Transverse colon (tissue), 4 donors: Measurements from ENCODE around the gene RAB8B. TPM values are rescaled to one million over a fixed set of nuclear protein-coding genes. Genes with fewer than 3 reads are reported as not detected.

ENCODE experiments used
- DNase-seq: peaks from one replicate; pipeline ENCODE4 v3.0.0-alpha.2; 2019
- H3K27ac ChIP-seq, 4 donors: fragments of 200-600 bp; sonication (generic); 2 replicates each; pipeline ENCODE4 v1.5.1; 2016 to 2018; ENCODE audit warnings: inconsistent platforms in 4 of 4
- H3K27me3 ChIP-seq: fragments of 200-600 bp; sonication (generic); 2 replicates; pipeline ENCODE4 v1.5.1; 2017; ENCODE audit warnings: inconsistent platforms
- H3K36me3 ChIP-seq, 4 donors: fragments of 200-600 bp; sonication (generic); 2 replicates each; pipeline ENCODE4 v1.5.1; 2017 to 2019; ENCODE audit warnings: inconsistent platforms in 4 of 4
- H3K4me1 ChIP-seq, 4 donors: fragments of 200-600 bp; sonication (generic); 2 replicates each; pipeline ENCODE4 v1.5.1; 2017 to 2020; ENCODE audit warnings: inconsistent platforms in 4 of 4
- H3K4me3 ChIP-seq, 4 donors: fragments of 200-600 bp; sonication (generic); 1 replicate in 1 of 4; 2 replicates in 3 of 4; pipeline versions ENCODE4 v1.5.1 to v1.6.1; 2017 to 2019; ENCODE audit warnings: inconsistent platforms in 4 of 4
- H3K9me3 ChIP-seq, 2 donors: fragments of 200-600 bp; sonication (generic); 2 replicates each; pipeline ENCODE4 v1.5.1; 2017 to 2019; ENCODE audit warnings: inconsistent platforms in 2 of 2
- CTCF ChIP-seq, 5 experiments: fragments of 200-600 bp in 3 of 5; fragments of 450-650 bp in 2 of 5; sonication (generic) in 3 of 5; IDR thresholded peaks; 1 replicate in 2 of 5; 2 replicates in 3 of 5; pipeline ENCODE4 v1.5.1; 2016 to 2017; ENCODE audit warnings: antibody characterized with exemption in 5 of 5, inconsistent platforms in 3 of 5, mild to moderate bottlenecking in 2 of 5, moderate library complexity in 1 of 5
- EP300 ChIP-seq: sonication (generic); formaldehyde crosslinking; IDR thresholded peaks from one replicate; pipeline ENCODE4 v1.6.1; 2017; ENCODE audit warnings: antibody characterized with exemption, low read depth
- POLR2A ChIP-seq: fragments of 450-650 bp; IDR thresholded peaks from one replicate; pipeline ENCODE4 v1.6.1; 2016; ENCODE audit warnings: antibody characterized with exemption, mild to moderate bottlenecking, moderate library complexity
- POLR2AphosphoS5 ChIP-seq, 3 donors: sonication (generic); formaldehyde crosslinking; IDR thresholded peaks; one replicate each; pipeline ENCODE4 v1.6.1; 2016; ENCODE audit warnings: antibody characterized with exemption in 3 of 3
- WGBS, 2 donors: methylation state at CpG; one replicate each; pipeline ENCODE4 v1.1.5; 2018; ENCODE audit warnings: low coverage in 1 of 2; 5-methylcytosine and 5-hydroxymethylcytosine counted together
- in situ Hi-C, 4 donors: fragments of 200-750 bp; cut with MboI; loops; one replicate each; pipeline versions ENCODE4 v1.15.0 to v1.15.1; 2017; ENCODE audit warnings: low sequenced_read_pairs in 3 of 4, low pct_ligation_motif_present in 1 of 4, low pct_unique_long_range_greater_than_20kb in 1 of 4
- intact Hi-C: fragments of 100-400 bp; cut with DNase I; formaldehyde crosslinking; loops from one replicate; pipeline ENCODE4 v1.15.1; 2023; ENCODE audit warnings: low total_unique reads
- total RNA-seq, 4 donors: library from RNA; depleted of rRNA; stranded (reverse); fragments of >200 nt; gene quantifications; one replicate each; pipeline ENCODE4 v1.1.0, GENCODE V29; 2016

The RAB8B gene
- total RNA-seq, 4 donors from 2014 or later, result 3.2 to 25.4 (median 9.5) TPM

DNA sequence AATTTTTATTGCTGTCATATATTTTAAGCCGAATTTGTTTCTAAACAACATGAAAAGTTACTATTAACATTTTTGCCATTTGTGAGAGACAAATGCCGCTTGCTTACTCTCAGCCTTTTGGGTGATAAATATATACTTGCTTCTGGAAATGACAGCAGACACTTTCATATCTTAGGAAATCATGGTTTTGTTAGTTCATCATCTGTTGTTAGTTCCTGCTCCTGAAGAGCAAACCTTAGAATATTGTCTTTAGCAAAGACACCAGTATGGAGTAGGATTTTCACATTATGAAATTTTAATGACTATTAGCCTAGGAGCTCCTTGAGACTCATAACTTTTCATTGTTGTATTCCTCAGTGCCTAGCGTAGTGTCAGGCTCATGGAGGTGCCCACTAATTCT is 36.0 kb downstream of the RAB8B start:
- H3K36me3 ChIP-seq, result no peaks in the 10 kb centered on the region
- H3K9me3 ChIP-seq, result no peaks in the 10 kb centered on the region
- H3K27me3 ChIP-seq, result no peaks in the 10 kb centered on the region
- no peak for TF ChIP-seq POLR2AphosphoS5 (IDR thresholded peaks at IDR 0.05)
- TF ChIP-seq CTCF (IDR thresholded peaks at IDR 0.05), result no peak
- TF ChIP-seq EP300, result no peak
- TF ChIP-seq POLR2A, result no peak
- intact Hi-C loops (no loop called here), in situ Hi-C loops (no loop called here)
- H3K4me3 ChIP-seq, result no peak overlapping the region
- H3K4me1 ChIP-seq, result peaks cover 0 to 34% (median 2%) of the 10 kb centered on the region in 4 donors
- no peak for DNase-seq
- WGBS, 2 donors, result 82 to 85% methylated on average over 3 of the region's 3 CpGs
- no peak overlapping the region for H3K27ac ChIP-seq

DNA sequence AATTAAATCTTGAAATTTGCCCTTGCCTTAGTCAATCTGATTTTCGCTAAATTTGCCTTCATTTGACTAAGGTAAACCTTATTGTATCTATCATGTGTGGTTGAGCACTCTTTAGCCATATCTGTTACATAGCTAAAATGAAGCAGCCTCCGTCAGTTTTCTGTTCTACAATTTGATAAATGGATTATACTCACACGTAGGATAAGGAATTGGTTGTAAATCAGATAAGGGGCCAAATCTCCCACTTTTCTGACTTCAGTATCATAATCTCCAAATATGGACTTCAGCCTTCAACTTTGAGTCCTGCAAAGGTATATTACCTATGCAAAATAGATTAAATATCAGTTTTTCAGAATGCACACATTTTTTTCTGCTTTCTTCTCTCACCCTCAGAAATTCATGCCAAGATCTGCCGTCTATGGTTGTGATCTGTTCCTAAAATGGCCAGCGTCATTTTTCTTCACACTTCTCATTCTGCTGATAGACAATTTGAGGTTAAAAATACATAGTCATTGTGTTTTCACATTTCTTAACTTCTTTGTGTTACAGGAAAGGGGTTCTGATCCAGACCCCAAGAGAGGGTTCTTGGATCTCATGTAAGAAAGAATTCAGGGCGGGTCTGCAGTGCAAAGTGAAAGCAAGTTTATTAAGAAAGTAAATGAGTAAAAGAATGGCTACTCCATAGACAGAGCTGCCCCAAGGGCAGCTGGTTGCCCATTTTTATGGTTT is 36.9 kb downstream of the RAB8B start:
- no peak overlapping the region for H3K4me3 ChIP-seq
- WGBS, 2 donors, result 73 to 88% methylated on average over 6 of the region's 6 CpGs
- in situ Hi-C loops, result no loop called here

GRCh38 chr15:63226966-63227401 is 37.6 kb downstream of the RAB8B start:
- H3K27ac ChIP-seq, result no peak overlapping the region
- H3K4me1 ChIP-seq, result peaks cover 0 to 26% (median under 1%) of the 10 kb centered on the region in 4 donors
- H3K9me3 ChIP-seq, result no peaks in the 10 kb centered on the region
- H3K4me3 ChIP-seq, result no peak overlapping the region
- no peak for DNase-seq
- WGBS, 2 donors, result 71 to 84% methylated on average over 3 of the region's 3 CpGs
- intact Hi-C loops (no loop called here), in situ Hi-C loops (no loop called here)
- H3K27me3 ChIP-seq, result no peaks in the 10 kb centered on the region
- no peak for TF ChIP-seq CTCF (IDR thresholded peaks at IDR 0.05)
- TF ChIP-seq EP300, result no peak
- no peak for TF ChIP-seq POLR2AphosphoS5 (IDR thresholded peaks at IDR 0.05)
- no peak for TF ChIP-seq POLR2A
- no peaks in the 10 kb centered on the region for H3K36me3 ChIP-seq

More for the DNA sequence above, 36.9 kb downstream of the RAB8B start:
- no peaks in the 10 kb centered on the region for H3K9me3 ChIP-seq
- H3K27ac ChIP-seq, result no peak overlapping the region
- no peak for DNase-seq
- intact Hi-C loops, result no loop called here
- no peaks in the 10 kb centered on the region for H3K36me3 ChIP-seq
- peaks cover 0 to 30% (median 1%) of the 10 kb centered on the region in 4 donors for H3K4me1 ChIP-seq
- TF ChIP-seq EP300, result no peak
- TF ChIP-seq CTCF (IDR thresholded peaks at IDR 0.05), result no peak
- no peak for TF ChIP-seq POLR2AphosphoS5 (IDR thresholded peaks at IDR 0.05)
- TF ChIP-seq POLR2A, result no peak
- H3K27me3 ChIP-seq, result no peaks in the 10 kb centered on the region

- H3K36me3 ChIP-seq, result no peaks in the 10 kb centered on the region
- peaks cover 0 to 31% (median 3%) of the 10 kb centered on the region in 4 donors for H3K4me1 ChIP-seq
- no peaks in the 10 kb centered on the region for H3K27me3 ChIP-seq
- TF ChIP-seq POLR2AphosphoS5 (IDR thresholded peaks at IDR 0.05), result no peak
- TF ChIP-seq CTCF (IDR thresholded peaks at IDR 0.05), result no peak
- no peak for TF ChIP-seq EP300
- TF ChIP-seq POLR2A, result no peak
- H3K4me3 ChIP-seq, result no peak overlapping the region
- in situ Hi-C loops (no loop called here), intact Hi-C loops (no loop called here)
- DNase-seq, result no peak
- H3K9me3 ChIP-seq, result no peaks in the 10 kb centered on the region
- WGBS, 2 donors, result 94 to 100% methylated on average over 1 to 2 of the region's 2 CpGs
- H3K27ac ChIP-seq, result no peak overlapping the region
These were observed 38.3 kb downstream of the RAB8B start for GRCh38 chr15:63227689-63228088.
